ENCODE data around the gene TMEM108.

The TMEM108 gene

DNA sequence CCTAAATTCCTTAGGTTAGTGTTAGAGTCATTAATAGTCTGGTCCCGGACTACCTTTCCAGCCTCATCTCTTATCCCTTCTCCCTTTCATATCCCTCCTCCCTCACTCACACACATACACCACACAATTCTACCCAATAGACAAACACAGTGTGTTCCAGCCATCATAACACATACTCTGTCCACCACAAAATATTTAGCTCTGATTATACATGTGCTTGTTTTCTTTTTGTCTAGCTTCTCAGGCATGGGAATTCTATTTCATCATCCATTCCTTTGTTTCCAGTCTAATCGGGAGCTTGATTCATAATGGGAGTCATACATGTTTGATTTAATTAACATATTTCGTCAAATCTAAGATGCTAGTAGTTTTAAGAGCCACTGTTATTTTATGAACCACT, 199.8 kb downstream of the TMEM108 start:
- DNase-seq, result no peak

DNA sequence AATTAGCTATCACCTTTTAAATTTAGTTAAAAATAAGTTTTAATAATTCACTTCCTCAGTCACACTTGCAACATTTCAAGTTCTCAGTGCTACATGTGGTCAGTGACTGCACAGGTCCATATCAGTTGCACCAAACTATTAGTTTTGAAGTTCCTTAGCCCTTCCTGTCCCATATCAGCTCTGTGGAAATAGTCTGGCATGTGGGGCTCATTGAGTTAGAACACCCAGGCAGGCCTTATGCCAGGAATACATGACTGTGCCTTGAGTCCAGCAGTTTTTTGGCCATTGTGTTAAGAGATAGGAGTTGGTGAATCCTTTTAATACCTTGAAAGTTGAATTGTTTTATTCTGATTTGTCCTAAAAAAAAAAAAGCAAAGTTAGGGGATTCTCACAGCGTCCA, 207.9 kb downstream of the TMEM108 start:
- DNase-seq, result no peak

DNA sequence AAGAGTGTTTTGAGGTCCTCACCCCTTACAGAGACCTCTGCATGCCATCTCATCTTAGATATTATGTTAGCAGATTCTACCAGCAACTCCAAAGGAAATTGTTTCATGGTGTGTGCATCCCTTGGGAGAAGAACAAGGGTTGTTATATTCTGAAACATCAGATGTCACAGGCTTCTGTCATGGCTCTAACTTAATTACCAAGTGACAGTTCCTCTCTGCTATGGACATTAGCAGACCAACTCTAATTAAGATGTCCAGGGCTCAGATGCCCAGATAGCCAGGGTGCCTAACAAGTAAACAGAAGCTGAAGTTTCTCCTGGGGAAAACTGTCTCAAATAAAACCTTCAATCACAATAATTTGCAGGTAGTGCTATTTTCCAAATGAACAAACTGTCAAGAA, 208.6 kb downstream of the TMEM108 start:
- no peak for DNase-seq

DNA sequence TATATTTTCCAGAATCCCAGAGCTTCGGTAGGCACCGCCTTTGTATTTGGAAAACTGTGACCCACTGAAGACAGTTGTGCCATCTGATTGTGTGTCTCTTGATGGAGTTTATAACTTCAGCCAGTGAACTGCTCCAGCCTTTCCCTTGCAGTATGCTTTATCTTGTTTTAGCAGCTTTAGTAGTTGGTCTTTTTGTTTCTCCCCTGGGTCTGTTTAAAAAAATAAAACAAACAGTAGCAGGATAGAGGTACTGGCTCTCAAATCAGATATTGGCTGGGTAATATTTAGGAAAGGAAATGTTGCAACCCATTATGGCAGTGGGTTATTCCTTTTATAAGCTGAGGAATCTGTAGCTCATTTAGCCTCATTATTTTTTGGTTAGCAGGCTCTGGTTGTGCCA, 210.2 kb downstream of the TMEM108 start:
- no peak for DNase-seq

DNA sequence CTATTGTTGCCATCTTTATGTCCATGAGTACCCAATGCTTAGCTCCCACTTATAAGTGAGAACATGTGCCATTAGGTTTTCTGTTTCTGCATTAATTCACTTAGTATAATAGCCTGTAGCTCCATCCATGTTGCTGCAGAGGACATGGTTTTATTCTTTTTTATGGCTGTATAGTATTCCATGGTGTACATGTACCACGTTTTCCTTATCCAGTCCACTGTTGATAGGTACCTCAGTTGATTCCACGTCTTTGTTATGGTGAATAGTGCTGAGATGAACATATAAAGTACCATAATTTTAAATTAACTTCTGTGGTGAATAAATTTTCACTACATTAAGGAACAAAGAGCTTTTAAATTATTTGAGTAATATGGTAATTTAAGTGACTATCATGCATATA, 211.3 kb downstream of the TMEM108 start:
- no peak for DNase-seq

DNA sequence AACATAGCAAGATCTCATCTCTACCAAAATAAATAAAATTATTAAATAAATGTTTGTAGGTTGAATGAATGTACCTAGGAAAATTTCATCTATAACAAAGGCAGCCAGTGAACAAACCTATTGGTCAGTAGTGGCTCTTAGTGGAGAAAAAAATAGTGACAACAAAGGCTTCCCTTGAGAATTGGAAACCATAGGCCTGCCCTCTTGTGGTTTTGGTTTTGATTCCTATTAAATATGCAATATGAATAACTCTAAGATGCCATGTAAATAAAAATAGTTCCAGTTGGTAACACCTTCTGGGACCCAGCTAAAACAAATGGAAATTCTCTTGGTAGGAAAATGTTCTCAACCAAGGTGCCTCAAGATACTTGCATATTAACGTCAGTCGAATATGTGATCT, 216.0 kb downstream of the TMEM108 start:
- no peak for DNase-seq

DNA sequence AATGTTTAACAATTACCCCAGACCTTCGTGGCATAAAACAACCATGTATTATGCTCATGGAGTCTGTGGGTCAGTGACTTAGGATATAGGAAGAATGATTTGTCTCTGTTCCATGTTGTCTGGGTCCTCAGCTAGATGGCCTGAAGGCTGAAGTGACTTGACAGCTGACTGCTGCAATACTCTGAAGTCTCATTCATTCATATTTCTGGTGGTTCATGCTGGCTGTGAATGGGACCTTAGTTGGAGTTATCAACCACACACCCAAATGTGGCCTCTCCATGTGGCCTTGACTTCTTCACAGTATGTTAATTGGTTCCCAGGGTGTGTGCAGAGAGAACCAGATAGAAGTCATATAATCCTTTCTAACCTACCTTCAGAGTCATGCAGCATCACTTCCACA, 216.5 kb downstream of the TMEM108 start:
- DNase-seq, result no peak

DNA sequence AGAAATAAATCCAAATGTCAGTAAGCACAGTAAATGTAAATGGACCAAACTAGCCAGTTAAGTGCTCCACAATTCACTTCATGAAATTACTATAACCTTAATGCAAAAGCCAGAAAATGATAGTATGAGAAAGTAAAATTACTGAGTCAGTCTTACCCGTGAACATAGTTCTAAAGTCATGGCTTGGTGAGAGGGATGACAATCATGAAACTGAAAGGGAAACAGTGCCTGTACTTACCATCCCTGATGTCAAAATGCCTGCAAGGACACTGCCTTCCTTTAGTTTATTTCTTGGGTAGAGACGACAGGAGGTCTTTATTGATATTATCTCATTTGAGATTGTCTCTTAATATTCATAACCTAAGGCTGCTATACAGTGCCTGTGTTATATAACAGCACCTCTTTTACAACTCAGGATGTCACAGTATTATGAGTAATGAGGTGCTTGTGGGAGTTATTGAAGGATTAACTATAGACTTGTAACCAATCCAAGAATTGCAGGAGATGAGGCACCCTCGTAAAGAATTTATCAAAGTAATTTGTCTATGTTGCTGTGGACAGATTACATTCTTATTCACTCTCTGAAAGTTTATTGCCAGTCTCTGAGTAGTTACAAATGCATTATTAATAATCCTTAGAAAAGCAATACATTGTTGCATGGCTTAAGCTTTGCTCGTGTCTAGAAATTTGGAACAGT, 218.7 kb downstream of the TMEM108 start:
- no peak for DNase-seq

DNA sequence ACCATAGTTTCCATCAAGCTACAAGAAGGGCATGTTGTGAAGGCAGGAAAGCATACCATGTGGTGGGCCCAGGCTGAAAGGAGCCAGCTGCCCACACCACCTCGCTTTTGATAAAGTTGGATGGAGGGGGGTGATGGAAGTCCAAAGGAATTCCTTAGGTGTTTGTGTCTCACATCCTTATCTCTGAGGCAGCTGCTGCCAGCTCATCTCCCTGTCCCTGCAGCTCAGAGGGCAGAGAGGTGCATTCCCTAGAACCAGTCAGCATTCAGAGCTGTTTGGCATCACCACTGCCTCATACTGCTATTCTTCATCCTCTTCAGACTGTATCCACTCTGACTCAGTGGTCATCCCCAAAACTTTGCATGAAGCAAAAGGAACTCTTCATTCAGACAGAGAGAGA, 220.2 kb downstream of the TMEM108 start:
- no peak for DNase-seq

DNA sequence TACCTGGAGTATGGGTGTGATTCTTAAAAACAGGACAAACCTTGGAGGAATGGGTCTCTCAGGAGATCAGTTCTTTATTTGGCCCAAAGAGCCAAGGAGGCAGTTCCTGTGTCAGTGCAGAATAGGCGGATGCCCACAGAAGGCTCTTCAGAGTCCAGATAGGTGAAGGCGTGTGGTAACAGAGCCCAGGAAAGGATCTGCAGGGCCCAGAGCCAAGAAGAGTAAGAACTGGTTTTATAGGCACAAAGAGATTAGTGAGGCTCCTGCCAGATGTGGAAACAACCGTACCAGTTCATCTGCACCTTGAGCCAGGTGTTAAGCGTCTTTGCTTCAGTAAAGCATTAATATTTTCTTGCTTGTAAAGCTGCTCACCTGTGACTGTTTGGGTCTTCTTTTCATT, 221.6 kb downstream of the TMEM108 start:
- DNase-seq, result no peak

DNA sequence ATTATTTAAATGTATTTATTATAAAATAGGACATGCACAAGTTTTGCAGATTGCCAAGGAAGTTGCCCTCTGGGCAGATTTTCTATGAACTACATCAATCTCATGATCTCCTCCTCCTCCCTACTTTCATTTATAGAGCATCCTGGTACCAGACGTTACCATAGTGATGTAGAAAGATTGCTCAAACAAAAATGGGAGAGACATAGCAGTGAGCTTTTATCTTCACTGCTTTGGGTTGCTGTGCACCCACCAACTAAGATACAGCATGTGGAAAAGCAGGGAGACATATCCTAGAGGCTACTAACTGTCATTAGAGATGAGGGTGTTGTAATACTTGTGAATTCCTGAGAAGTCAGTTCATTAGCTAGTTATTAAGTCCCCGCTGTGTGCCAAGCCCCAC, 224.1 kb downstream of the TMEM108 start:
- DNase-seq, result no peak

DNA sequence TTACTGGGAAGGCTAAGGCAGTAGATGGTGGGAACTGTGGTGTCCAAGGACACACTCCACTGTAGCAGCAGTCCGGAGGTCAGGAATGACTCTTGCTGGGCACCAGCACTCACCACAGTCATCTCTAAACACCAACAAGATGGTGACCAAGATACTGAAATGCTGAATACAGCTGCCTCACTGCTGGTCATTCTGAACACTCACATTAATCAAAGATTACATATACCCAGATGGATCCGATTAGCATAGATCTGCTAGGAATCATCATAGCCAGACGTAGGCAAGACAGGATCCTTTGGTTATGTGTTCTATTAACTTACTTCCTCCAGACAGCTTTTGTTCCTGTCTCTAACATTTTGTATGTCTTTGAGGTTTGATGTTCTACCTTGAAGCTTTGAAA, 226.7 kb downstream of the TMEM108 start:
- no peak for DNase-seq

DNA sequence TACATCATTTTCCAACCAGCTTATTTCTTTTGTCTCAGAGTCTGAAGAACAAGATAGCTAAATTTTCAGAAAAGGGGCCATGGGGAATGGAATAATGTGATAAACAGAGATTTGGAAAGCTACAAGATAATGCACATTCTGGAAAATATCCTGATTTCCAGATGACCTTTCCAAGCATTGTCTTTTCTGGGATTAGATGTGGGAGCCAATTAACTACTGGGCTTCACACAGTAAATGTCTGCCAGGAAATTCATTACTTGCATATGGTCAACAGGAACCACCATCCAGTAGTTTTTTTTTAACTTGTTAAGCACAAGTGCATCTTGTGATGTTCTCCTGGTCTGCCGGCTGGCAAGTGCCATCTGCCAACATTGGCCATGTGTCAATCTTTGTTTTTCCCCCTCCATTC, 230.5 kb downstream of the TMEM108 start:
- DNase-seq, result no peak

DNA sequence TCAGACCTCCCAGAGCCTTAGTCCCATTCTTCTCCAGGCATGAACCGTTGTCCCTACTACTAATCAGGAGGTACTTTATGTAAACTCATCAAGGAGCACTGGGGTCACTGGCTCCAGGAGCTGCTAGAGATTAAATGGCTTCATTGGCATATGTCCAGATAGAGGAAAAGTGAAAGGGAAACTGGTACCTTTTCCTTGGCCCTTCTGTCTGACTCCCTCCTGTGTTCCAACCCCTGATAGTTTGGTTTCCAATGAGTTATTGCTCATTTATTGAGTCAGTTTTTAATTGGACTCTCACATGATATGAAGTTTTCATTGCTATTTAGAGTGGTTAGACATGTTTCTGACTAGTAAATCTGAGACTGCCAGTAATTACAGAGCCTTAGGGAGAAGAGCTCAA, 231.2 kb downstream of the TMEM108 start:
- DNase-seq, result no peak

DNA sequence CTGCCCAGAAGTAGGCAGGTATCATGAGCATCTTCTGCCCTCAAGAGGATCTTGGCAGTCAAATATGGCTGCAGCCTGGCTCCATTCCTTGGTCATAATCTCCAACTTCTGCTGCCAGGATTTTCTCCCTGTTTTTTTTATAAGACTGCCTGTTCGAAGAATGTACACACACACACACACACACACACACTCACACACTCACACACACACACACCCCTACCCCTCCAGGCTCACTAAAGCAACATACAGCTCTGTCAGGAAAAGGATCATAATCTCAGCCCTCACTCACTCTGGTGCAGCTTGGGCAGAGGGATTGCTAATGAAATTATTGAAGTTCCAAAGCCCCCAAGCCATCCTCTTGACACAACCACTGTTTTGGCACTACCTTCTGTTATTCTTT, 232.4 kb downstream of the TMEM108 start:
- DNase-seq, result no peak

DNA sequence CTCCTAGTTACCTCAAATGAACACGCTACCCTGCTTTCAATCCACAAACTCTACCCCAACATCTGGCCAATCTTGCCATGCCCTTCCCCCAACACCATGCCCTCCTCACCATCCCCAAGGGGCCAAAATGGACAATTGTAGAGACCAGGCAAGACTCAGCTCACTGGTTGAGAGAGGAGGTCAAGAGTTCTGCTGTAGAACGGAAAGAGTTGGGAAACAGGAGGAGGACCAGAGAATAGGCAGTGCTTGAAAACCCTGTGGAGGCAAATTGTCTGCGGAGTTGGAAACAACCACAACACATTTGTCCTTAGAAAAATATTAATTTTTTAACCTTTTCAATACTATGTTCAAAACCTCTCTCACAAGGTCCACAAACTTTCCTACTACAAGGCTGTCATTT, 232.9 kb downstream of the TMEM108 start:
- DNase-seq, result no peak

DNA sequence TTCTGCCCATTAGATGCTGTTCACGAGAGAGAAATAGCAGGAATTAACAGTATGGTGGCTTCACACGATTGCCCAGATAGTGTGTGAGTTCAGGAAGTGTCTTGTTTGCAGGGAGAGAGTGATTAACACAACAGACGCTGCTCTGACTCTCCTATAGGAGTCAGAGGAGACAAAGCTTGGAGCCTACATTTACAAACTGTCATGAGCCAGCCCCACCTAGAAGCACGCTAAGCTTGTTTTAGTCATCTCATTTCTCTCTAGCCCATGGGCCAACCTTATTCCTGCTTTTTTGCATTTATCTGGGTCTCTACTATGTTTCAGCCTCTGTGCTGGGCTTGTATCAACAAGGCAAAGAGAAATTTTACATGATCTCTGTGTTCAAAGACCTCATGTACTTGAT, 233.3 kb downstream of the TMEM108 start:
- no peak for DNase-seq

DNA sequence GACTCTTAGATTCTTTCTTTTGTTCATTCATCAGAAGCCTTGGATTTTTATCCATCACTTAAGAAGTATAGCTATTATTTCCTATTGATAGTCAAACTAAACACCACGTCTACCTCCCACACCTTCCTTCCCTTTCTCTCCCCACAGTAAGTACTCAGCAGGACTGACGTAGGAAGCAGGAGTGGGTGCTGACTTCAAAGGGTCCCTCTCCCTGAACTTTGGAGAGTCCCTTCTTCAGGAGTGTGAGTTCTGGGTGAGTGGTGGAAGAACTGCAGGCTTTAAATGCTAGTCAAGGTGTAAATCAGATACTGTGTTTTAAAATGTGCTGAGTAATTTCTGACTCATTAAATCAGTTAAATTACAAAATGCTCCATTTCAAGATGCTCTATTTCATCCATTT, 235.2 kb downstream of the TMEM108 start:
- DNase-seq, result no peak

DNA sequence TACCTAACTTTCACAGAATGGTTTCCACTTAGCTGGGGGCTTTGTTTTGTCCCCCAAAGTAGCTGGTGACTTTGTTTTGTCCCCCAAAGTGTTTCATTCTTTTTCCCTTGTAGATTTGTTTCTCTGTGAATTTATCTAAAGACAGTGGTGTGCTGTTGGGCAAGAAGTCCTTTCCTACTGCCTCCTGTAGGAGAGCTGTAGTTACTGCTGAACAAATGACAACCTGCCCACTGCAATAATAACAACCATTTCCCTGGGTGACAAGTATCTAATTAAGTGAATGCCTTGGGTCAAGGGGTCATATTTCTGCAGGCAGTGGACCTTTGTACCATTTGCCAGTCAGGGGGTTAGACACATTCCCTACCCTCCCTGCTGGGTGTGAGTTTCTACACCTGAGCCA, 236.3 kb downstream of the TMEM108 start:
- no peak for DNase-seq

DNA sequence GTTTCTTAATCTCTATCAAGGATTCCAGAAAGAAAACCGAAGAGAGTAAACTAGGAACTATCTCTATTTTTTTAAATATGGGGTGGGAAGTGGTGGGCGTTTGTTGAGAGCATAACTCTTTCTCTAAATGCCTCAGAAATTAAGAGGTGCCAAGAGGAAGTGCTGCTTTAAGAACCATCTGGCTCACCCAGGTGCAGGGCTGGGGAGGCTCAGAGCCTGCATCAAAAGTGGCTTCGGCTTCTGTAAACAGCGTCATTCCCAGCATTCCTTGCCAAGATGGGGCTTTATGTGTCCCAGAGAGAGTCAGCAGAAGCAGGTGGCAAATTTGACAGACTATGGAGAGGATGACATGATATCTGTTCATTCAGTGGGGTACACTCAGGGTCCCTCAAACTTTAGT, 238.4 kb downstream of the TMEM108 start:
- no peak for DNase-seq

DNA sequence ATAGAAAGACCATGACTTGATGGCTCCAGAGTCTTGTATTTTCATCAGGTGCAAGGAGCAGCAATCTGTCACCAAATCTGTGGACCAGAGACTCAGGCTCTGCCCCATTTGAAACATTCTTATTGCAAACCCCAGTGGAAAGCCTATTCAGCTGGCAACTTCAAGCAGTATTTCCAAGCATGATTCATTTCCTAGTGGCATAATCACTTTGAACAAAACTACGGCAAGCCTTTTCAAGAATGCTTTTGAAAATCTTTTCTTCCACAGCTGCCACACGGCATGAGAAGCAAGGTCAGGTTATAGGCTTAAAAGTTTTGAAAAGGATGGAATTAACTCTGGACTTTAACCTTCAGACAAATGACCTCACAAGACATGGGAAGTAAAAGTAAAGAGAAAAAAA, 239.6 kb downstream of the TMEM108 start:
- no peak for DNase-seq

DNA sequence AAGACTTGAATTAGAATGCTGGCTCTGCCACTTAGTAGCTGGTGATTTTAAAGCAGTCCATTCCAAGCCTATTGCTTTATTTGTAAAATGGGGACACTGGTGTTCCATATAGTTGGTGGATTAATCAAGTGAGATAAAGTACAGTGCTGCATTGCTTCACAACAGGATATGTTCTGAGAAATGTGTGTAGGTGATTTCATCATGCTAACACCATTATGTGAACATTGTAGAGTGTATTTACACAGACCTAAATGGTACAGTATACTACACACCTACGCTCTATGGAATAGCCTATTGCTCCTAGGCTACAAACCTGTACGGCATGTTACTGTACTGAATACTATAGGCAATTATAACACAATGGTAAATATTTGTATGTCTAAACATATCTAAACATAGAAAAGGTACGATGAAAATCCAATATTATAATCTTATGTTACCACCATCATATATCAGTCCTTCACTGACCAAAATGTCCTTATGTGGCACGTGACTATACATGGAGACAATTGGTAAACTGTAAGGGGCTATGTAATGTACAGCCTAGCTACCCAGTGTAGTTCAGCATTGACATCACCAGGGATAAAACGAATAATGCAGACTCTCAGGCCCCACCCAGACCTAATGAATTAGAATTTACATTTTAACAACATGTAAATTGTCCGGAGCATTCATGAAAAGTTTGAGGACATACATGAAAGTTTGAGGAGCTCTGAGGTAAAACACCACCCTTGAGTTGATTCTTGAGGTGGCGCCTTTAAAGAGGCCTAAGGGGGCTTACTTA, 240.3 kb downstream of the TMEM108 start:
- no peak for DNase-seq

DNA sequence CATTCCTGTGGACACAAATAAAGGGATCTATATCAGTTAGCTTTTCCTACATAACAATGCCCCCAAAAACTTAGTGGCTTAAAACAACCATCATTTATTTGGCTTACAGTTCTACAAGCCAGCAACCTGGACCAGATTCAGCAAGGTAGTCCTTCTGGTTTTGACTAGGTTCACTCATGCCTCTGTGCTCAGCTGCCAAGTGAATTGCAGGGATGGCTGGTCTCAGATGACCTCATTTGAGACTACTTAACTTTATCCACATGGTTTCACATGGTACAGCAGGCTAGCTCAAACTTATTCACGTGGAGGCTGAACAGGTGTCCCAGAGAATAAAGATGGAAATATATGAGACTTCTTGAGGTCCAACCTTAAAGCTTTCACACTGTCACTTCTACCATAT, 242.4 kb downstream of the TMEM108 start:
- DNase-seq, result no peak

DNA sequence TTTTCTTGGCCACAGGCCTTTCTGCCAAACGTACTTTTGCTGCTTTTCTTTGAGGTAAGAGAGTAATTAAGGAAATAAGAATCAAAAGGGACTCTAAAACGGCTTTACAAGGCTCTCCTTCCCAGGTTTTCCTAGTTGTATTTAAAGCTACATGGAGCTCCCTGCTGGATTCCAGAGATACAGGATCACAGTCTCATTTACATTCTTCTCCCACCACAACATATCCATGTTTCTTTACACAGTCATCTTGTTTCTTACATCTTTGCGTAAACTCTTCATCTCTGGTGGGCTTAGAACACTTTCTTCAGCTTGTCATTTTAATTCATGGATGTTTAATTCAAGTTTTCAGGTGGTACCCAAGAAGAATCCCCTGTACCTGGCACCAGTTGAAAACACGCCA, 244.0 kb downstream of the TMEM108 start:
- no peak for DNase-seq
